ENCODE data around the gene EPN3. TPM values are rescaled to one million over a fixed set of nuclear protein-coding genes. Genes with fewer than 3 reads are reported as not detected.

Gene EPN3
- total RNA-seq, 4 donors from 2014 or later, result not detected

DNA sequence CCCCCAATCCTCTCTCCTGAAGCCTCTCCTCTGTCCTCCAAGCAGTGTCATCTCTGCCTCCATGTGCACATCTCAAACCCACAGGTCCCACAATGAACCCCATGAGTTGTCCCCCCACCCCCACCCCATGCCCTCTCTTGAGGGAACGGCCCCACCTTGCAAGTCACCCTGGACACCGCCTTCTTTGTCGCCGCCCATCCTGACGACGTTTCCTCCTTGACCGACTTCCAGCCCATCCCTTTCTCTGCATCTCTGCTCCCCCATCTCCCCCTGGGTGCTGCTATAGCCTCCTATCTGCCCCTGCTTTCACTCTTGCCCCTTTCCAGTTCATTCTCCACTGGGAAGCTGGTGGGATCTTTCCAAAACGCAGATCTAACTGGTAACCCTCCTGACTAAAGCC is 12.8 kb downstream of the EPN3 start:
- H3K9me3 ChIP-seq, result no peaks in the 10 kb centered on the region
- H3K27ac ChIP-seq (replicated peaks in 1 of 4), result no peak overlapping the region
- peaks cover 31 to 46% (median 40%) of the 10 kb centered on the region in 4 donors for H3K4me1 ChIP-seq
- peaks cover 0 to 20% (median 12%) of the 10 kb centered on the region in 4 donors for H3K36me3 ChIP-seq
- 51% methylated on average over 8 of the region's 8 CpGs for WGBS
- no peak overlapping the region for H3K4me3 ChIP-seq
- H3K27me3 ChIP-seq, result no peaks in the 10 kb centered on the region
- intact Hi-C loops (cut with DNase I), result loop anchor here (2.0 to 10.0 kb wide), 3 partner anchors 137 to 409 kb away; no protein-coding TSS in a partner anchor
- TF ChIP-seq POLR2AphosphoS5 (IDR thresholded peaks at IDR 0.05) (no peak), EP300 (IDR thresholded peaks at IDR 0.05) (no peak), POLR2A (IDR thresholded peaks at IDR 0.05; ENCODE audit: low read depth) (no peak)
- DNase-seq (ENCODE audit: extremely low spot score), result no peak

DNA sequence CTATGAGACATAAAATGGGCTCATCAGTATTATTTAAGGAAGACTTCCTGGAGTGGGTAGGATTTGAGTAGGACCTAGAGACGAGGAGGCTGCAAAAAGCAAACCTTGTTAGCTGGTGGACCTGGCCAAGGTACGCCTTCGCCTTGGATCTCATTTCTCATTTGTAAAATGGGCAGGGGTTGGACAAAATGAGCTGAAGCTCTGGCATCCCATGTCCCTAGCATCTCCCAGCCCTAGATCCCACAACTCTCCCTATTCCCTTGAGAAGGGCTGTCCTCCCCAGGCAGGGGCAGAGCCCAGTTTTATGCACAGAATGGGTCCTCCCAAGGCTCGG is 14.1 kb downstream of the EPN3 start:
- Histone ChIP-seq H3K27ac (replicated peaks in 1 of 4) (peak overlapping the region; percentile 31 to 87 (median 84)), H3K4me1 (peaks cover 28 to 48% (median 40%) of the 10 kb centered on the region in 4 donors), H3K4me3 (peak overlapping the region; percentile 68 to 73 (median 70)), H3K27me3 (no peaks in the 10 kb centered on the region), H3K9me3 (no peaks in the 10 kb centered on the region), H3K36me3 (peaks cover 1 to 34% (median 22%) of the 10 kb centered on the region in 4 donors)
- no peak for TF ChIP-seq POLR2AphosphoS5 (IDR thresholded peaks at IDR 0.05)
- intact Hi-C loops (cut with DNase I), result loop anchor here (2.0 to 10.0 kb wide), 3 partner anchors 136 to 408 kb away; no protein-coding TSS in a partner anchor
- WGBS, result 47% methylated on average over 4 of the region's 4 CpGs
- DNase-seq (ENCODE audit: extremely low spot score), result no peak

DNA sequence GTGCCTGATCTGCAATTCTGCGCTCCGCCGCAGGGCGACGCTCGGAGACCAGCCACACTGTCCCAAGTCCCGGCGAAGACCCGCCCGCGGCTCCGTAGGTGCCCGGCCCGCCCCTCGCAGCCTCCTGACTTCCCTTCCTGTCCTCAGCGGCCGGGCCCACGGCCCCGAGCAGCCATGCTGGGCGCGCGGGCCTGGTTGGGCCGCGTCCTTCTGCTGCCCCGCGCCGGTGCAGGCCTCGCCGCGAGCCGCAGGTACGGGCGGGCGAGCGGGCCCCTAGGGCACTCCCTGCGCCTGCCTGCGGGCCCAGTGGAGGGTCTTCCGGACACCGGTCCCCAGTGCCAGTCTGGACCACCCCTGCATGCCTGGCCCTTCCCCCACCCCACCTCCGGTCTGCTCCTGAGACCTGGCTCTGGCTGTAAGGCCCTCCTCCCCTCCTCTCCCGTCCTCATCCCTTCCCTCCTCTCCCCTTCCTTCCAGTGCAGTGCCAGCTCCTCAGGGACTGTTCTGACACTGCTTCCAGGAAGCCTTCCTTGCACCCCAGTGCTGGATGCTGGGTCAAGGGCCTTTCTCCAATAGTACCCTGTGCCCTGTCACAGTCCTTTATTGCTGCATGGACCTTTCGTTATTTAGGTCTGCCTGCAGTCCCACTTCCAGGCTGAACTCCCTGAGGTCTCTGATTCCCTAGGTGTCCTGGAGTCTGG is 14.7 kb downstream of the EPN3 start, which contains the start of gene SPATA20:
SPATA20 (plus strand) TSS at position 140 of the 701 bp plus-strand sequence; CDS start at position 175, 35 bp downstream.
- peak; percentile 98 for DNase-seq (ENCODE audit: extremely low spot score)
- Histone ChIP-seq H3K27me3 (no peaks in the 10 kb centered on the region), H3K4me1 (peaks cover 28 to 47% (median 37%) of the 10 kb centered on the region in 4 donors), H3K9me3 (no peaks in the 10 kb centered on the region), H3K27ac (replicated peaks in 1 of 4) (peak within 1 kb of the TSS; percentile 83 to 87 (median 84)), H3K36me3 (peaks cover 3 to 39% (median 24%) of the 10 kb centered on the region in 4 donors), H3K4me3 (peak within 1 kb of the TSS; percentile 68 to 73 (median 70))
- 3% methylated on average over 8 of the region's 42 CpGs for WGBS
- intact Hi-C loops (cut with DNase I), result loop anchor here (2.0 to 10.0 kb wide), 3 partner anchors 135 to 408 kb away; no protein-coding TSS in a partner anchor
- TF ChIP-seq POLR2A (IDR thresholded peaks at IDR 0.05; ENCODE audit: low read depth) (peak; percentile 84), EP300 (IDR thresholded peaks at IDR 0.05) (no peak), POLR2AphosphoS5 (IDR thresholded peaks at IDR 0.05) (peak; percentile 81 to 86)
- TF ChIP-seq, protein P1, sequence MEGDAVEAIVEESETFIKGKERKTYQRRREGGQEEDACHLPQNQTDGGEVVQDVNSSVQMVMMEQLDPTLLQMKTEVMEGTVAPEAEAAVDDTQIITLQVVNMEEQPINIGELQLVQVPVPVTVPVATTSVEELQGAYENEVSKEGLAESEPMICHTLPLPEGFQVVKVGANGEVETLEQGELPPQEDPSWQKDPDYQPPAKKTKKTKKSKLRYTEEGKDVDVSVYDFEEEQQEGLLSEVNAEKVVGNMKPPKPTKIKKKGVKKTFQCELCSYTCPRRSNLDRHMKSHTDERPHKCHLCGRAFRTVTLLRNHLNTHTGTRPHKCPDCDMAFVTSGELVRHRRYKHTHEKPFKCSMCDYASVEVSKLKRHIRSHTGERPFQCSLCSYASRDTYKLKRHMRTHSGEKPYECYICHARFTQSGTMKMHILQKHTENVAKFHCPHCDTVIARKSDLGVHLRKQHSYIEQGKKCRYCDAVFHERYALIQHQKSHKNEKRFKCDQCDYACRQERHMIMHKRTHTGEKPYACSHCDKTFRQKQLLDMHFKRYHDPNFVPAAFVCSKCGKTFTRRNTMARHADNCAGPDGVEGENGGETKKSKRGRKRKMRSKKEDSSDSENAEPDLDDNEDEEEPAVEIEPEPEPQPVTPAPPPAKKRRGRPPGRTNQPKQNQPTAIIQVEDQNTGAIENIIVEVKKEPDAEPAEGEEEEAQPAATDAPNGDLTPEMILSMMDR (IDR thresholded peaks at IDR 0.05), result peak; percentile 97 to 100 (median 100)

DNA sequence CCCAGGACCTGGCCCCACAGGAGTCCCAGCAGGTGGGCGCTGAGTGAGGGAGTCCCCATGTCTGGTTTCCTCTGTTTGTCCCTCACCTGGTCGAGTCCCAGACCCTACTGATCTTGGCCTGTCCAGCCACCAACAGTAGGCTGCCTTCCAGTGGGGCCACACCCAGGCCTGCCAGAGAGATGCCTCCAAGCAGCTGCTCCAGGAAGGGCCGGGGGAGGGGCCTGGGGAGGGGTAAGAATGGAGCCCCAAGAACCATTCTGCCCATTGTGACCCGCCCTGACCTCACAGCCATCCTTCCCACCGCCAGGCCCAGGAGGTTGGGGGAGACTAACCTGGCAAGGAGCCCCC is 15.2 kb downstream of the EPN3 start:
- Histone ChIP-seq H3K27ac (replicated peaks in 1 of 4) (peak overlapping the region; percentile 83 to 87 (median 84)), H3K4me1 (peaks cover 24 to 42% (median 32%) of the 10 kb centered on the region in 4 donors), H3K9me3 (no peaks in the 10 kb centered on the region), H3K4me3 (peak overlapping the region; percentile 68 to 73 (median 70)), H3K27me3 (no peaks in the 10 kb centered on the region), H3K36me3 (peaks cover 3 to 43% (median 24%) of the 10 kb centered on the region in 4 donors)
- intact Hi-C loops (cut with DNase I), result loop anchor here (2.0 to 10.0 kb wide), 3 partner anchors 135 to 407 kb away; no protein-coding TSS in a partner anchor
- no peak for DNase-seq (ENCODE audit: extremely low spot score)
- 90% methylated on average over 4 of the region's 5 CpGs for WGBS
- TF ChIP-seq EP300 (IDR thresholded peaks at IDR 0.05), result no peak
- TF ChIP-seq POLR2AphosphoS5 (IDR thresholded peaks at IDR 0.05), result no peak
- TF ChIP-seq, protein P1 (IDR thresholded peaks at IDR 0.05), result no peak
- no peak for TF ChIP-seq POLR2A (IDR thresholded peaks at IDR 0.05; ENCODE audit: low read depth)

DNA sequence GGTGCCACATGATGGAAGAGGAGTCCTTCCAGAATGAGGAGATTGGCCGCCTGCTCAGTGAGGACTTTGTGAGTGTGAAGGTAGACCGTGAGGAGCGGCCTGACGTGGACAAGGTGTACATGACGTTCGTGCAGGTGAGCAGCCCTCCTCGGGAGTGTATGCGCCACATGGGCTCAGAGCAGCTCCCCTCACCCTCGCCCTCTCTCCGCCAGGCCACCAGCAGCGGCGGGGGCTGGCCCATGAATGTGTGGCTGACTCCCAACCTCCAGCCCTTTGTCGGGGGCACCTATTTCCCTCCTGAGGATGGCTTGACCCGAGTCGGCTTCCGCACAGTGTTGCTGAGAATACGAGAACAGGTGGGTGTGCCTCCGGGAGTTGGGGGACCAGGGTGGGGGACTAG is 16.3 kb downstream of the EPN3 start:
- no peak overlapping the region for H3K27ac ChIP-seq (replicated peaks in 1 of 4)
- 87% methylated on average over 17 of the region's 18 CpGs for WGBS
- no peak overlapping the region for H3K4me3 ChIP-seq
- intact Hi-C loops (cut with DNase I), result loop anchor here (5.0 to 10.0 kb wide), 2 partner anchors 133 to 406 kb away; no protein-coding TSS in a partner anchor
- peaks cover 3 to 51% (median 24%) of the 10 kb centered on the region in 4 donors for H3K36me3 ChIP-seq
- H3K4me1 ChIP-seq, result peaks cover 17 to 36% (median 28%) of the 10 kb centered on the region in 4 donors
- no peak for DNase-seq (ENCODE audit: extremely low spot score)
- TF ChIP-seq EP300 (IDR thresholded peaks at IDR 0.05), result no peak
- TF ChIP-seq, protein P1 (IDR thresholded peaks at IDR 0.05), result no peak
- TF ChIP-seq POLR2A (IDR thresholded peaks at IDR 0.05; ENCODE audit: low read depth), result no peak
- TF ChIP-seq POLR2AphosphoS5 (IDR thresholded peaks at IDR 0.05), result no peak
- no peaks in the 10 kb centered on the region for H3K9me3 ChIP-seq
- peaks cover 0 to 4% (median 0%) of the 10 kb centered on the region in 4 donors for H3K27me3 ChIP-seq
